Caco-2 (cell line): ENCODE data around the gene G6PD. TPM values are rescaled to one million over a fixed set of nuclear protein-coding genes. Genes with fewer than 3 reads are reported as not detected.

Source experiments
- BruUV-seq: library from RNA; stranded (reverse); fragments of 400-500 nt; replicated peaks from 2 replicates; lab custom pipeline; 2021; lab: Mats Ljungman, UMichigan
- CTCF ChIA-PET: fragments of 300-600 bp; sonication (Branson Sonifier 250); formaldehyde crosslinking; loops from one replicate; lab custom pipeline; 2022; ENCODE audit warnings: antibody characterized with exemption; lab: Charles Lee
- POLR2A ChIA-PET: fragments of 300-600 bp; sonication (Branson Sonifier 250); formaldehyde crosslinking; loops from one replicate; lab custom pipeline; 2022; ENCODE audit warnings: antibody characterized with exemption; lab: Charles Lee
- DNase-seq, 2 experiments: peaks; one replicate each; pipeline versions ENCODE4 v3.0.0 to v3.0.0-alpha.2; 2020 to 2022
- H3K27me3 ChIP-seq: replicated peaks from 2 replicates; pipeline ENCODE4 v1.6.0; 2011; ENCODE audit warnings: low read length; ENCODE audit not compliant: control insufficient read depth, insufficient read depth
- H3K36me3 ChIP-seq: 2 replicates; pipeline ENCODE4 v1.5.1; 2011; ENCODE audit warnings: low read length; ENCODE audit not compliant: control insufficient read depth, insufficient read depth
- H3K4me1 ChIP-seq: fragments of 250-450 bp; sonication (Bioruptor Pico); 2 replicates; pipeline ENCODE4 v1.5.1; 2020; ENCODE audit warnings: mild to moderate bottlenecking
- H3K4me3 ChIP-seq: 2 replicates; pipeline ENCODE4 v1.5.1; 2011; ENCODE audit warnings: low read depth, mild to moderate bottlenecking, control low read depth, low read length
- H3K9me3 ChIP-seq: fragments of 250-450 bp; sonication (Bioruptor Pico); 2 replicates; pipeline ENCODE4 v1.5.1; 2020; ENCODE audit warnings: mild to moderate bottlenecking, moderate library complexity
- H3K27ac Mint-ChIP-seq: one replicate; pipeline ENCODE4 v1.8.0; 2022; ENCODE audit warnings: mixed read lengths; ENCODE audit not compliant: unreplicated experiment
- H3K27me3 Mint-ChIP-seq: one replicate; pipeline ENCODE4 v1.8.0; 2022; ENCODE audit warnings: mixed read lengths; ENCODE audit not compliant: insufficient read depth, unreplicated experiment
- H3K36me3 Mint-ChIP-seq: one replicate; pipeline ENCODE4 v1.8.0; 2022; ENCODE audit warnings: mild to moderate bottlenecking, mixed read lengths; ENCODE audit not compliant: insufficient read depth, unreplicated experiment
- H3K4me1 Mint-ChIP-seq: one replicate; pipeline ENCODE4 v1.8.0; 2022; ENCODE audit warnings: low read depth, mixed read lengths; ENCODE audit not compliant: unreplicated experiment
- H3K4me3 Mint-ChIP-seq: one replicate; pipeline ENCODE4 v1.8.0; 2022; ENCODE audit warnings: mild to moderate bottlenecking, moderate library complexity, mixed read lengths; ENCODE audit not compliant: unreplicated experiment
- H3K9me3 Mint-ChIP-seq: one replicate; pipeline ENCODE4 v1.8.0; 2022; ENCODE audit warnings: mixed read lengths; ENCODE audit not compliant: unreplicated experiment
- intact Hi-C: fragments of 100-400 bp; cut with micrococcal nuclease; formaldehyde crosslinking; loops from one replicate; pipeline ENCODE4 v1.10.0; 2022; ENCODE audit not compliant: unreplicated experiment
- total RNA-seq: library from RNA; stranded (reverse); gene quantifications from 2 replicates; pipeline ENCODE4 v1.2.3, GENCODE V29; 2022
- TF ChIP-seq, protein P1 (sequence below), 2 experiments: fragments of 200-600 bp in 1 of 2; IDR thresholded peaks; 1 replicate in 1 of 2; 2 replicates in 1 of 2; pipeline versions ENCODE4 v1.5.1 to v1.8.0; 2011 to 2022; ENCODE audit warnings: antibody characterized with exemption in 1 of 2, control low read depth in 1 of 2, inconsistent platforms in 1 of 2, low read depth in 1 of 2, low read length in 1 of 2, mild to moderate bottlenecking in 1 of 2, moderate library complexity in 1 of 2; ENCODE audit not compliant: insufficient read depth in 1 of 2, severe bottlenecking in 1 of 2, unreplicated experiment in 1 of 2

G6PD gene
- total RNA-seq, 1 experiment from 2014 or later = 103 TPM

DNA sequence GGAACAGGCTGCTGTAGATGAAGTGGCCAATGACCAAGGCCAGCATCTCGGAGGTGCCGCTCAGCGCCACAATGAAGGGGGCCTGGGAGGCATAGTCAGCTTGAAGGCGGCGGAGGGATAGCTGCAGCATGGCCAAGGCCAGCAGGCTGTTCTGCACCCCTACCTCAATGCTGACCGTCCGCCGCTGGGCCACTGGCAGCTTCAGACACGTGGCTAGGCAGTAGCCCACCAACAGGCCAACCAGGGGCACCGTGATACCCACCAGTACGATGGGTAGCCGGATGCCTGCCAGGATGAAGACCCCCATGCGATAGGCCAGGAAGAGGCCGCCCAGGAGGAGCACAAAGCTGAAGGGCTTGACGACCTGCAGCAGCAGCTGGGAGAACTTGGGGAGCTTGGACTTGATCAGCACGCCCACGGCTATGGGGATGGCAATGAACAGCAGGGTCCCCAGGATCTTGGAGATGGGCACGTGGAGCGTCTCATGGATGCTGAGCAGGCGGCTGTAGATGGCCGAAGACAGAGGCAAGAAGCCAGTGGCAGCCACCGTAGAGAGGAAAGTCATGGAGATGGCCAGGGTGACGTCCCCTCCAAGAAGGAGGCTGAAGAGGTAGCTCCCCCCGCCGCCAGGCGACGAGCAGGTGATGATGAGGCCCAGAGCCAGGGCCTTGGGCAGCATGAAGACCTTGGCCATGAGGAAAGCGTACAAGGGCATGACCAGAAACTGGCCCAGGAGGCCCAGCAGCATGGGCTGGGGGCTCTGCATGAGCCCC is 58.9 kb downstream of the G6PD start:
- Mint-ChIP-seq H3K36me3 (peaks cover 15% of the 10 kb centered on the region), H3K27ac (peak overlapping the region; percentile 84), H3K4me3 (no peak overlapping the region), H3K9me3 (no peaks in the 10 kb centered on the region), H3K27me3 (no peaks in the 10 kb centered on the region), H3K4me1 (peaks cover 6% of the 10 kb centered on the region)
- no TSS peak for BruUV-seq
- no peak for DNase-seq
- no peaks in the 10 kb centered on the region for H3K9me3 ChIP-seq
- ChIA-PET CTCF (no interaction called here), POLR2A (interaction anchor here (1.1 to 1.2 kb wide), 3 partner anchors 9 to 54 kb away, joined by 3 to 4 read pairs (median 3); partner anchors contain the start of gene LAGE3)
- no peaks in the 10 kb centered on the region for H3K27me3 ChIP-seq
- H3K4me3 ChIP-seq = no peak overlapping the region
- peaks cover 4% of the 10 kb centered on the region; the same call in 1 of the 2 replicates for H3K4me1 ChIP-seq
- TF ChIP-seq, protein P1, sequence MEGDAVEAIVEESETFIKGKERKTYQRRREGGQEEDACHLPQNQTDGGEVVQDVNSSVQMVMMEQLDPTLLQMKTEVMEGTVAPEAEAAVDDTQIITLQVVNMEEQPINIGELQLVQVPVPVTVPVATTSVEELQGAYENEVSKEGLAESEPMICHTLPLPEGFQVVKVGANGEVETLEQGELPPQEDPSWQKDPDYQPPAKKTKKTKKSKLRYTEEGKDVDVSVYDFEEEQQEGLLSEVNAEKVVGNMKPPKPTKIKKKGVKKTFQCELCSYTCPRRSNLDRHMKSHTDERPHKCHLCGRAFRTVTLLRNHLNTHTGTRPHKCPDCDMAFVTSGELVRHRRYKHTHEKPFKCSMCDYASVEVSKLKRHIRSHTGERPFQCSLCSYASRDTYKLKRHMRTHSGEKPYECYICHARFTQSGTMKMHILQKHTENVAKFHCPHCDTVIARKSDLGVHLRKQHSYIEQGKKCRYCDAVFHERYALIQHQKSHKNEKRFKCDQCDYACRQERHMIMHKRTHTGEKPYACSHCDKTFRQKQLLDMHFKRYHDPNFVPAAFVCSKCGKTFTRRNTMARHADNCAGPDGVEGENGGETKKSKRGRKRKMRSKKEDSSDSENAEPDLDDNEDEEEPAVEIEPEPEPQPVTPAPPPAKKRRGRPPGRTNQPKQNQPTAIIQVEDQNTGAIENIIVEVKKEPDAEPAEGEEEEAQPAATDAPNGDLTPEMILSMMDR (IDR thresholded peaks at IDR 0.05; ENCODE audit: insufficient read depth in 1 of 2, low read depth in 1 of 2, low read length in 1 of 2, severe bottlenecking in 1 of 2, unreplicated experiment in 1 of 2) = no peak
- intact Hi-C loops = no loop called here
- H3K36me3 ChIP-seq = 0 out of 2 replicates have a peak, but pooled peaks cover 1% of the 10 kb centered on the region

DNA sequence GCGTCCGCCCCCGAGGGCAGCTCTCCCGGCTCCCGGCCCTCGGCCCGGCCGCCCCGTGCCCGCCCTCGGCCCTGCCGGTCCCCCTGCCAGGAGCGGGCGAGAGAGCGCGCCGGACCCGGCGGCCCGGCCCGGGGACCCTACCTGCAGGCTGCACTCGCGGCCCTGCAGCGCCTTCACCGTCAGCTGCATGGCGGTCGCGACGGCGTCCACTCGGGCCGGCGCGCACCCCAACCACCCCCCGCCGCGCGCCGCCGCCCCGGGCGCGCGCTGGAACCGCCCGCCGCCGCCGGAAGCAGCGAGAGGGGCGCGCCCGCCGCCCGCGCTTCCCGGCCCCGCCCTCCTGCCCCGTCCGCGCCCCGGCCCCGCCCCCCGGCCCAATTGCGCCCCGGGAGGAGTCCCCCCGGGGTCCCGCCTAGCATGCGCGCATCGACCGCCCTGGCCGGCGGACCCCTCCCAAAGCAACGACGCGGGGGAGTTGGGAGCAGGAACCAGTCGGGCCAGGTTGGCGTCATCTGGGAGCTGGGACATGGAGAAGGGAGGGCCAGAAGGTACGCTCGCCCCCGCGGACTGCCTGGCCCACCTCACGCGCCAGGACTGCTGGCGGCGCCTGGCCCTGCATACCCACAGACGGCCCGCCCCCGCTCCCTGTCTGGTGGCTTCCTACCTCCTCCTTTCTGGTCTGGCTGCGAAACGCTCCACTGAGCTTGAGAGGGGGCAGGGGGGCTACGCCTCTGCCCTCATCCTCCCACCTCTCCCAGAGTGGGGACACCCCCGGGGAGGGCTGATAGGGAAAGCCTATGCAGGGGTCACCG is 60.0 kb downstream of the G6PD start, which contains the start of gene UBL4A:
TSS of gene UBL4A (minus strand) at position 220 of the 812 bp plus-strand sequence. CDS start at position 189, 31 bp downstream.
- Histone ChIP-seq H3K4me3 (peak within 1 kb of the TSS; percentile 70), H3K36me3 (0 out of 2 replicates have a peak, but pooled peaks cover 1% of the 10 kb centered on the region), H3K27me3 (no peaks in the 10 kb centered on the region), H3K9me3 (no peaks in the 10 kb centered on the region), H3K4me1 (peaks cover 4% of the 10 kb centered on the region; the same call in 1 of the 2 replicates)
- BruUV-seq = no TSS peak
- Mint-ChIP-seq H3K9me3 (no peaks in the 10 kb centered on the region), H3K4me3 (peak within 1 kb of the TSS; percentile 71), H3K27ac (peak within 1 kb of the TSS; percentile 84), H3K4me1 (peaks cover 6% of the 10 kb centered on the region), H3K27me3 (no peaks in the 10 kb centered on the region), H3K36me3 (peaks cover 15% of the 10 kb centered on the region)
- intact Hi-C loops = no loop called here
- POLR2A ChIA-PET = interaction anchor here (0.6 to 1.2 kb wide), 5 partner anchors 8 to 116 kb away, joined by 3 to 4 read pairs (median 3); partner anchors contain the start of gene LAGE3
- TF ChIP-seq, protein P1 (IDR thresholded peaks at IDR 0.05; ENCODE audit: insufficient read depth in 1 of 2, low read depth in 1 of 2, low read length in 1 of 2, severe bottlenecking in 1 of 2, unreplicated experiment in 1 of 2) = no peak
- DNase-seq = peak; percentile 89 to 90
- CTCF ChIA-PET = interaction anchor here (0.6 kb wide), 1 partner anchor 41 kb away, joined by 4 read pairs; no protein-coding TSS in a partner anchor

DNA sequence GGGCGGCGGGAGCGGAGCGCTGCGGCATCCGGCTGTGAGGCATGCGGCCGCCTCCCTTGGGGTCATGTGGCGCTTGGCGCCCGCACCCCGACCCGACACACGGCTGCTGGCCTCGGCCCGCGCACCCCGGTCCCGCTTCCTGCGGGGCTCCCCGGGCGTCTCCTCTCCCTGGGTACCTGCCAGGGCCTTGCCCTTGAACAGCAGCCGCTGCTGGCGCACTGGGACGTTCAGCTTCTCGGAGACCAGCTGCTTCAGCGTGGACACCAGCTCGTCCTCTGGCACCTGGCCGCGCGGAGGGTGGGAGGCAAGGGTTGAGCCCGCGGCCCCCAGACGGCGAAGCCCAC is 60.6 kb downstream of the G6PD start:
- Histone ChIP-seq H3K4me3 (peak overlapping the region; percentile 70), H3K9me3 (no peaks in the 10 kb centered on the region), H3K27me3 (no peaks in the 10 kb centered on the region), H3K4me1 (peaks cover 4% of the 10 kb centered on the region; the same call in 1 of the 2 replicates), H3K36me3 (0 out of 2 replicates have a peak, but pooled peaks cover 1% of the 10 kb centered on the region)
- Mint-ChIP-seq H3K4me1 (peaks cover under 1% of the 10 kb centered on the region), H3K9me3 (no peaks in the 10 kb centered on the region), H3K27ac (no peak overlapping the region), H3K27me3 (no peaks in the 10 kb centered on the region), H3K36me3 (peaks cover 15% of the 10 kb centered on the region), H3K4me3 (peak overlapping the region; percentile 71)
- no TSS peak for BruUV-seq
- POLR2A ChIA-PET = interaction anchor here (0.6 kb wide), 1 partner anchor 33 kb away, joined by 3 read pairs; no protein-coding TSS in a partner anchor
- TF ChIP-seq, protein P1 (IDR thresholded peaks at IDR 0.05; ENCODE audit: insufficient read depth in 1 of 2, low read depth in 1 of 2, low read length in 1 of 2, severe bottlenecking in 1 of 2, unreplicated experiment in 1 of 2) = no peak
- CTCF ChIA-PET = interaction anchor here (0.6 kb wide), 1 partner anchor 41 kb away, joined by 4 read pairs; no protein-coding TSS in a partner anchor
- DNase-seq = peak in 1 of 2 experiments; percentile 27
- intact Hi-C loops = no loop called here
